ENCODE measurements around the gene ADAMTS13. TPM values are rescaled to one million over a fixed set of nuclear protein-coding genes. Genes with fewer than 3 reads are reported as not detected.

The ADAMTS13 gene
- total and polyA plus RNA-seq, 2 donors (not counting 3 experiments of a cell fraction or from before 2014, with no cell fraction given): 1.5 to 2.5 TPM

GRCh38 chr9:133378408-133378962 is 43.7 kb upstream of the ADAMTS13 start:
- Histone ChIP-seq H3K4me3 (replicated peaks in 1 of 3; ENCODE audit: insufficient read depth in 1 of 3, low read depth in 1 of 3, low read length in 3 of 3) (no peak overlapping the region), H2AFZ (ENCODE audit: low read depth, low read length) (no peak overlapping the region), H4K20me1 (replicated peaks; ENCODE audit: control insufficient read depth, extremely low read depth, insufficient read depth, low read length) (peaks cover 2% of the 10 kb centered on the region), H3K9me1 (replicated peaks; ENCODE audit: control insufficient read depth, extremely low read depth, insufficient read depth, low read length) (no peaks in the 10 kb centered on the region), H3K9me3 (replicated peaks; ENCODE audit: control insufficient read depth, insufficient read depth, low read length) (no peaks in the 10 kb centered on the region), H3K4me2 (ENCODE audit: insufficient read depth, low read length) (no peak overlapping the region), H3K4me1 (ENCODE audit: control insufficient read depth, extremely low read depth, insufficient read depth, low read length) (peaks cover 10% of the 10 kb centered on the region), H3K36me3 (ENCODE audit: control insufficient read depth in 2 of 2, extremely low read depth in 1 of 2, insufficient read depth in 2 of 2, low read length in 2 of 2) (no peaks in the 10 kb centered on the region), H3K27ac (ENCODE audit: insufficient read depth, low read depth, low read length) (no peak overlapping the region), H3K79me2 (ENCODE audit: control insufficient read depth, insufficient read depth, low read length) (peaks cover 23% of the 10 kb centered on the region), H3K27me3 (ENCODE audit: control insufficient read depth in 2 of 2, insufficient read depth in 2 of 2, low read length in 2 of 2) (no peaks in the 10 kb centered on the region), H3K9ac (replicated peaks; ENCODE audit: extremely low read depth, insufficient read depth, low read length) (no peak overlapping the region)
- DNase-seq (ENCODE audit: low read depth, low spot score) (no peak), FAIRE-seq (no peak)
- dilution Hi-C loops (cut with MboI; ENCODE audit: extremely low pct_ligation_motif_present, low sequenced_read_pairs): no loop called here
- TF ChIP-seq MYC (IDR thresholded peaks at IDR 0.05; ENCODE audit: low read depth, low read length) (no peak), FOS (IDR thresholded peaks at IDR 0.05; ENCODE audit: borderline replicate concordance, insufficient read depth, low read length) (no peak), JUN (IDR thresholded peaks at IDR 0.05; ENCODE audit: borderline replicate concordance, insufficient read depth, insufficient read length, low read depth) (no peak), CTCF (IDR thresholded peaks at IDR 0.05; ENCODE audit: extremely low read depth in 1 of 2, insufficient read depth in 1 of 2, low read depth in 1 of 2, low read length in 2 of 2) (no peak), POLR2A (IDR thresholded peaks at IDR 0.05; ENCODE audit: low read depth, low read length) (no peak), POLR2AphosphoS5 (IDR thresholded peaks at IDR 0.05; ENCODE audit: insufficient read depth, low read depth, low read length) (no peak), EZH2 (IDR thresholded peaks at IDR 0.05; ENCODE audit: borderline replicate concordance, low read depth, low read length, severe bottlenecking) (no peak), GATA2 (IDR thresholded peaks at IDR 0.05; ENCODE audit: insufficient read depth, insufficient read length, low read depth, low read length) (no peak)
- TF ChIP-seq, protein P1, sequence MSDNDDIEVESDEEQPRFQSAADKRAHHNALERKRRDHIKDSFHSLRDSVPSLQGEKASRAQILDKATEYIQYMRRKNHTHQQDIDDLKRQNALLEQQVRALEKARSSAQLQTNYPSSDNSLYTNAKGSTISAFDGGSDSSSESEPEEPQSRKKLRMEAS (IDR thresholded peaks at IDR 0.05; ENCODE audit: insufficient read depth, insufficient read length): no peak
- POLR2A ChIA-PET: no interaction called here
- CTCF ChIA-PET: interaction anchor here (0.9 to 3.2 kb wide), 4 partner anchors 16 to 108 kb away, joined by 3 to 10 read pairs (median 3); partner anchors contain the start of genes MED22 and RPL7A
- BruUV-seq (replicated peaks): no TSS peak
- intact Hi-C loops (cut with micrococcal nuclease): no loop called here

All from endothelial cell of umbilical vein (primary cell).